Measurements from ENCODE around the gene PRICKLE2. TPM values are rescaled to one million over a fixed set of nuclear protein-coding genes. Genes with fewer than 3 reads are reported as not detected.

Gene PRICKLE2
- total RNA-seq, 1 donor from 2014 or later = 84.4 TPM

- Histone ChIP-seq H3K4me3 (ENCODE audit: insufficient read depth, low read depth, low read length) (no peak overlapping the region), H3K9ac (ENCODE audit: low read length) (no peak overlapping the region), H3K9me3 (ENCODE audit: insufficient read depth, low read depth, low read length) (no peaks in the 10 kb centered on the region), H3K27me3 (ENCODE audit: insufficient read depth, low read length) (no peaks in the 10 kb centered on the region), H3K36me3 (ENCODE audit: insufficient read depth, low read length) (no peaks in the 10 kb centered on the region), H3K79me2 (ENCODE audit: insufficient read depth, low read length) (peaks cover 11% of the 10 kb centered on the region), H3K4me2 (ENCODE audit: low read length) (no peak overlapping the region), H3K27ac (ENCODE audit: low read depth, low read length) (no peak overlapping the region), H3K4me1 (ENCODE audit: insufficient read depth, low read length) (peaks cover 11% of the 10 kb centered on the region), H2AFZ (ENCODE audit: low read depth, low read length) (no peak overlapping the region), H4K20me1 (ENCODE audit: insufficient read depth, low read length) (peaks cover 58% of the 10 kb centered on the region)
- Mint-ChIP-seq H3K4me3 (ENCODE audit: unreplicated experiment) (no peak overlapping the region), H3K27ac (ENCODE audit: unreplicated experiment) (peak overlapping the region; percentile 38), H3K27me3 (ENCODE audit: low read depth, unreplicated experiment) (no peaks in the 10 kb centered on the region), H3K36me3 (ENCODE audit: low read depth, unreplicated experiment) (peaks cover 40% of the 10 kb centered on the region), H3K9me3 (ENCODE audit: unreplicated experiment) (no peaks in the 10 kb centered on the region), H3K4me1 (ENCODE audit: low read depth, unreplicated experiment) (peaks cover 46% of the 10 kb centered on the region)
- FAIRE-seq (no peak), DNase-seq (ENCODE audit: low read depth) (no peak)
- TF ChIP-seq CTCF (IDR thresholded peaks at IDR 0.05; ENCODE audit: insufficient read depth, low read depth, low read length) (no peak), EZH2 (IDR thresholded peaks at IDR 0.05; ENCODE audit: insufficient read depth, low read length) (no peak)
These were observed 122.1 kb downstream of the PRICKLE2 start for GRCh38 chr3:64103131-64103530.

DNA sequence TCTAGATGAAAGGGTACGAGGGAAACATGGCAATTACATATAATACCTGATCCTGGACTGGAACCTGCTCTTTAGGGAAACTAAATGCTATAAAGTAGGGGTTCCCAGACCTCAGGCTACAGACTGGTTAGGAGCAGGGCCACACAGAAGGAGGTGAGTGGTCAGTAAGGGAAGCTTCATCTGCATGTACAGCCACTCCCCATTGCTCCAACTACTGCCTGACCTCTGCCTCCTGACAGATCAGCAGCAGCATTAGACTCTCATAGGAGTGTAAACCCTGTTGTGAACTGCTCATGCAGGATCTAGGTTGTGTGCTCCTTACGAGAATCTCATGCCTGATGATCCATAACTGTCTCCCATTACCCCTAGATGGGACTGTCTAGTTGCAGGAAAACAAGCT, 123.1 kb downstream of the PRICKLE2 start:
- no peak overlapping the region for H3K27ac ChIP-seq (ENCODE audit: low read depth, low read length)
- H4K20me1 ChIP-seq (ENCODE audit: insufficient read depth, low read length) = peaks cover 57% of the 10 kb centered on the region
- TF ChIP-seq EZH2 (IDR thresholded peaks at IDR 0.05; ENCODE audit: insufficient read depth, low read length) = no peak
- TF ChIP-seq CTCF (IDR thresholded peaks at IDR 0.05; ENCODE audit: insufficient read depth, low read depth, low read length) = no peak
- FAIRE-seq = no peak
- H3K9me3 ChIP-seq (ENCODE audit: insufficient read depth, low read depth, low read length) = no peaks in the 10 kb centered on the region
- H3K4me3 ChIP-seq (ENCODE audit: insufficient read depth, low read depth, low read length) = no peak overlapping the region
- no peaks in the 10 kb centered on the region for H3K36me3 ChIP-seq (ENCODE audit: insufficient read depth, low read length)
- H3K4me2 ChIP-seq (ENCODE audit: low read length) = no peak overlapping the region
- H2AFZ ChIP-seq (ENCODE audit: low read depth, low read length) = no peak overlapping the region
- DNase-seq (ENCODE audit: low read depth) = no peak
- H3K4me1 ChIP-seq (ENCODE audit: insufficient read depth, low read length) = peaks cover 11% of the 10 kb centered on the region
- Mint-ChIP-seq H3K27ac (ENCODE audit: unreplicated experiment) (no peak overlapping the region), H3K27me3 (ENCODE audit: low read depth, unreplicated experiment) (no peaks in the 10 kb centered on the region), H3K4me3 (ENCODE audit: unreplicated experiment) (no peak overlapping the region), H3K9me3 (ENCODE audit: unreplicated experiment) (no peaks in the 10 kb centered on the region), H3K36me3 (ENCODE audit: low read depth, unreplicated experiment) (peaks cover 38% of the 10 kb centered on the region), H3K4me1 (ENCODE audit: low read depth, unreplicated experiment) (peaks cover 38% of the 10 kb centered on the region)
- no peak overlapping the region for H3K9ac ChIP-seq (ENCODE audit: low read length)
- H3K27me3 ChIP-seq (ENCODE audit: insufficient read depth, low read length) = no peaks in the 10 kb centered on the region
- H3K79me2 ChIP-seq (ENCODE audit: insufficient read depth, low read length) = peaks cover 14% of the 10 kb centered on the region

DNA sequence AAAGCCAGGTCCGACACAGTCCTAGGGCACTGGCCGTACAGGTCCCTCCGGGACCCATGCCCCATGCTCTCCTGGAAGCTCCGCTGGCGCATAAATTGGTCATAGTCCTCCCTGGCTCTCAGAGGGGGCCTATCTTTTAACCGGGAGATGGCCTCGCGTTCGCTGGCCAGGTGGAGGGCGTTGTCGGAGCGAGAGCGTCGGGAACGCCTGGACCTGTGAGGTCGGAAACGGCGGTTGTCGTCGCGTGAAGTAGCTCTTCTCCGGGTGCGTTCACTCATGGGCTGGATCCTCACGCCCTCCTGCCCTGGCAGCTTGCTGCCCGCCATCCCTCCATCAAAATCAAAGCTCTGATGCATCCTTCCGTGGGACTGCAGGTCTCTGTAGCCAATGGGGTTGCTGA, 126.0 kb downstream of the PRICKLE2 start:
- Histone ChIP-seq H2AFZ (ENCODE audit: low read depth, low read length) (no peak overlapping the region), H3K79me2 (ENCODE audit: insufficient read depth, low read length) (peaks cover 10% of the 10 kb centered on the region), H3K27ac (ENCODE audit: low read depth, low read length) (no peak overlapping the region), H3K4me2 (ENCODE audit: low read length) (no peak overlapping the region), H3K4me3 (ENCODE audit: insufficient read depth, low read depth, low read length) (no peak overlapping the region), H3K27me3 (ENCODE audit: insufficient read depth, low read length) (no peaks in the 10 kb centered on the region), H3K4me1 (ENCODE audit: insufficient read depth, low read length) (peaks cover under 1% of the 10 kb centered on the region), H3K9ac (ENCODE audit: low read length) (no peak overlapping the region), H3K36me3 (ENCODE audit: insufficient read depth, low read length) (peaks cover 4% of the 10 kb centered on the region), H3K9me3 (ENCODE audit: insufficient read depth, low read depth, low read length) (no peaks in the 10 kb centered on the region), H4K20me1 (ENCODE audit: insufficient read depth, low read length) (peaks cover 34% of the 10 kb centered on the region)
- FAIRE-seq (no peak), DNase-seq (ENCODE audit: low read depth) (no peak)
- Mint-ChIP-seq H3K9me3 (ENCODE audit: unreplicated experiment) (no peaks in the 10 kb centered on the region), H3K36me3 (ENCODE audit: low read depth, unreplicated experiment) (peaks cover 45% of the 10 kb centered on the region), H3K4me3 (ENCODE audit: unreplicated experiment) (no peak overlapping the region), H3K4me1 (ENCODE audit: low read depth, unreplicated experiment) (peaks cover 10% of the 10 kb centered on the region), H3K27me3 (ENCODE audit: low read depth, unreplicated experiment) (no peaks in the 10 kb centered on the region), H3K27ac (ENCODE audit: unreplicated experiment) (no peak overlapping the region)
- TF ChIP-seq EZH2 (IDR thresholded peaks at IDR 0.05; ENCODE audit: insufficient read depth, low read length) (no peak), CTCF (IDR thresholded peaks at IDR 0.05; ENCODE audit: insufficient read depth, low read depth, low read length) (no peak)
